Bronchial epithelial cell (primary cell): ENCODE data around the gene MRAP. TPM values are rescaled to one million over a fixed set of nuclear protein-coding genes. Genes with fewer than 3 reads are reported as not detected.
"Not testable (repeated sequence)": the region's sequence is repeated elsewhere in the genome, so short reads cannot be mapped to it uniquely, and the experiment has no call there.

Source experiments
- DNase-seq: peaks from one replicate; pipeline ENCODE4 v3.0.0-alpha.2; 2010; ENCODE audit warnings: low read depth
- FAIRE-seq: peaks from 2 replicates; lab custom pipeline; 2011; peaks lifted over from hg19 to GRCh38; lab: Jason Lieb, UNC
- H3K27me3 ChIP-seq: 2 replicates; pipeline ENCODE4 v1.5.1; 2011; ENCODE audit warnings: low read length; ENCODE audit not compliant: control insufficient read depth, insufficient read depth
- H3K36me3 ChIP-seq: 2 replicates; pipeline ENCODE4 v1.5.1; 2011; ENCODE audit warnings: low read length; ENCODE audit not compliant: control insufficient read depth, insufficient read depth
- H3K4me3 ChIP-seq: 2 replicates; pipeline ENCODE4 v1.5.1; 2011; ENCODE audit warnings: mild to moderate bottlenecking, low read depth, low read length, control low read depth
- total RNA-seq: library from RNA; depleted of rRNA; stranded (reverse); fragments of >200 nt; gene quantifications from 2 replicates; pipeline ENCODE4 v1.2.1, GENCODE V29; 2014
- TF ChIP-seq, protein P1 (sequence below): IDR thresholded peaks from 2 replicates; pipeline ENCODE4 v1.5.1; 2011; ENCODE audit warnings: mild to moderate bottlenecking, moderate library complexity, low read length, control low read depth, inconsistent platforms; ENCODE audit not compliant: insufficient read depth, severe bottlenecking

The MRAP gene
- total RNA-seq, 1 donor from 2014 or later: not detected

DNA sequence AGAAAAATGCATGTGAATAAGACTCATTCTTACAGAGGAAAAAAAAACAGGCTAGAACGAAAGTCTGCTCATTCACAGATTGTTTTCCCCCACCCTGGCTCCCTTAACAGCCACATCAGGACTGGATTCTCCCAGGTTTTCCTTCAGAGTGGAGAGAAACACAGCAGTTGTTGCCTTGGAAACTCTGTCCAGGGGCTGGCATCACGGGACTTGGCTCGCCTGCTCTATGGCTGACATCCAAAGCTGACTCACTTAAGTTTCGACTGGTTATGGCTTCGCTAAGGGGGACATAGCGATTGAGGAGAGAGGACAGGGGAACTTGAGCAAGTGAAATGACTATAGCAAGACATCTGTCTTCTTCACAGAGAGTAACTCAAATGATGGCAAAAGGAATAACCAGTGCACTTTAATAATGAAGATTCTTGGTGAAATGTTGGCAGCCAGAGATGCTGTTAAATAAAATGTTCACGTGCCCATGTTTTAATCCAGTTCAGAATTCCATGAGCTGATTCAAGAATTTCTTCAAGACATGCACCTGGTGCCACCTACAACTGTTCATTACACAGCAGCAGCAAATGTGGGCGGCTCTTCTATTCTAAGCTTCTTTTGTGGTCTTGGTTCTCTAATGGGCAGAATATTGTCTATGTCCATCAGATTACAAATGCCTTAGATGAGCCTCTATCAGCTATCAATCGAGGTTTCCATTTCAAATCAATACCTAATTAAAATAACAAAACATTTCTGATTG is 41.6 kb upstream of the MRAP start:
- no peaks in the 10 kb centered on the region for H3K36me3 ChIP-seq
- TF ChIP-seq, protein P1, sequence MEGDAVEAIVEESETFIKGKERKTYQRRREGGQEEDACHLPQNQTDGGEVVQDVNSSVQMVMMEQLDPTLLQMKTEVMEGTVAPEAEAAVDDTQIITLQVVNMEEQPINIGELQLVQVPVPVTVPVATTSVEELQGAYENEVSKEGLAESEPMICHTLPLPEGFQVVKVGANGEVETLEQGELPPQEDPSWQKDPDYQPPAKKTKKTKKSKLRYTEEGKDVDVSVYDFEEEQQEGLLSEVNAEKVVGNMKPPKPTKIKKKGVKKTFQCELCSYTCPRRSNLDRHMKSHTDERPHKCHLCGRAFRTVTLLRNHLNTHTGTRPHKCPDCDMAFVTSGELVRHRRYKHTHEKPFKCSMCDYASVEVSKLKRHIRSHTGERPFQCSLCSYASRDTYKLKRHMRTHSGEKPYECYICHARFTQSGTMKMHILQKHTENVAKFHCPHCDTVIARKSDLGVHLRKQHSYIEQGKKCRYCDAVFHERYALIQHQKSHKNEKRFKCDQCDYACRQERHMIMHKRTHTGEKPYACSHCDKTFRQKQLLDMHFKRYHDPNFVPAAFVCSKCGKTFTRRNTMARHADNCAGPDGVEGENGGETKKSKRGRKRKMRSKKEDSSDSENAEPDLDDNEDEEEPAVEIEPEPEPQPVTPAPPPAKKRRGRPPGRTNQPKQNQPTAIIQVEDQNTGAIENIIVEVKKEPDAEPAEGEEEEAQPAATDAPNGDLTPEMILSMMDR: no peak
- no peaks in the 10 kb centered on the region for H3K27me3 ChIP-seq
- no peak overlapping the region for H3K4me3 ChIP-seq
- FAIRE-seq (no peak), DNase-seq (peak; percentile 52)

- no peaks in the 10 kb centered on the region for H3K27me3 ChIP-seq
- TF ChIP-seq, protein P1: peak; percentile 74
- H3K4me3 ChIP-seq: no peak overlapping the region
- peak; percentile 7 for FAIRE-seq
- peak; percentile 61 for DNase-seq
- no peaks in the 10 kb centered on the region for H3K36me3 ChIP-seq
Observed at GRCh38 chr21:32257962-32258785, 40.5 kb upstream of the MRAP start.

- H3K27me3 ChIP-seq, H3K4me3 ChIP-seq, FAIRE-seq, DNase-seq, H3K36me3 ChIP-seq: not testable (repeated sequence)
Observed at GRCh38 chr21:32258786-32259048, 39.9 kb upstream of the MRAP start.

- Histone ChIP-seq H3K4me3 (no peak overlapping the region), H3K36me3 (no peaks in the 10 kb centered on the region), H3K27me3 (no peaks in the 10 kb centered on the region)
- DNase-seq: no peak
- FAIRE-seq: no peak
- TF ChIP-seq, protein P1: no peak
Observed at GRCh38 chr21:32260130-32260529, 38.5 kb upstream of the MRAP start.

- DNase-seq: no peak
- Histone ChIP-seq H3K4me3 (no peak overlapping the region), H3K36me3 (peaks cover 1% of the 10 kb centered on the region), H3K27me3 (no peaks in the 10 kb centered on the region)
- TF ChIP-seq, protein P1: no peak
- FAIRE-seq: no peak
Observed at GRCh38 chr21:32261929-32262328, 36.7 kb upstream of the MRAP start.

- not testable (repeated sequence) for DNase-seq, H3K27me3 ChIP-seq, H3K4me3 ChIP-seq, H3K36me3 ChIP-seq, FAIRE-seq
Observed at GRCh38 chr21:32265321-32265720, 33.3 kb upstream of the MRAP start.

GRCh38 chr21:32270748-32271147 is 27.9 kb upstream of the MRAP start:
- FAIRE-seq (no peak), DNase-seq (no peak)
- peaks cover 3% of the 10 kb centered on the region for H3K36me3 ChIP-seq
- H3K27me3 ChIP-seq: no peaks in the 10 kb centered on the region
- no peak overlapping the region for H3K4me3 ChIP-seq
- TF ChIP-seq, protein P1: no peak
